Stomach (tissue), 4 donors: ENCODE results near the gene PTER.

Experiments used
- CTCF ChIP-seq, 7 experiments: fragments of 450-650 bp in 4 of 7; fragments of 200-600 bp in 3 of 7; sonication (generic) in 3 of 7; IDR thresholded peaks; one replicate each; pipeline ENCODE4 v1.5.1; 2016 to 2019; ENCODE audit warnings: antibody characterized with exemption in 7 of 7, control low read depth in 2 of 7, mild to moderate bottlenecking in 1 of 7
- EP300 ChIP-seq: sonication (generic); formaldehyde crosslinking; IDR thresholded peaks from one replicate; pipeline ENCODE4 v1.6.1; 2017; ENCODE audit warnings: antibody characterized with exemption
- POLR2AphosphoS5 ChIP-seq, 3 donors: sonication (generic); formaldehyde crosslinking; IDR thresholded peaks; one replicate each; pipeline ENCODE4 v1.6.1; 2016; ENCODE audit warnings: antibody characterized with exemption in 3 of 3

- TF ChIP-seq EP300 (no peak), CTCF (IDR thresholded peaks at IDR 0.05) (no peak), POLR2AphosphoS5 (IDR thresholded peaks at IDR 0.05) (no peak)
Observed at GRCh38 chr10:16510843-16511242, 74.0 kb downstream of the PTER start.
